ENCODE results near the gene HMGA1. TPM values are rescaled to one million over a fixed set of nuclear protein-coding genes. Genes with fewer than 3 reads are reported as not detected.
A peak's percentile ranks its signal among the peaks of the same experiment; 100 is the strongest.

HMGA1 gene
- total and polyA plus RNA-seq, 2 of the 13 experiments (the other 11 are each of a cell fraction or from before 2014, with no cell fraction given) = 117 to 145 TPM

DNA sequence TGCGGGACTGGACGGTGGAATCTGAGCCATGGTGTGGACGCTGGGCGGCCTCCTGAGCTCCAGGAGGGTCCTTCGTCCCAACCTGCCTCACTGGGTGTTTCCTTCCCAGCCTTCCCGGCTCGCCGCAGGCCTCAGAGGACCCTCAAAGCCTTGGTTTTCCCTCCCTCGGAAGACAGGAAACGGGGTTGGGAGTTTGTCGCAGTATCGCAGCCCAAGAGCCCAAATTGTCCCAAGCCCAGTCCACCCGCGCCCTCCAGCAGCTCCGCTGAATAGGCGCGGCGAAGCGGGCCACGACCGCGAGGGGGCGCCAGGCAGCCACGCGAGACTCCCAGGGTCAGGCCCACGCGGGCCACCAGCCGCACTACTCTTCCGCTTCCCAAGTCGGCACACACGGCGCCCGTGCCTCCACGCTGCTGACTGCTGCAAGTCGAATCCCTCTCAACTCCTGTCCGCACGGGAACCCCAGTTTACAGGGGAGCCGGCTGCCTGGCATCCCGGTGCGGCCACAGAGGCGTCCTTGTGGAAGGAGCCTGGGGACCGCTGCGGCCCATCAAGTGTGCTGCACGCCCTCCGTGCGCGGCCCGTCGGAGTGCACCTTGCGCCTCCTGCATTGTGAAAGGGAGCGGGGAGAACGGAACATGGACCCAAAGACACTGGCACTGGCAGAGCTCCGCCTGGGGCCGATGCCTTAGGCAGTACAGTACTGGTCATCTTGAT is 40.4 kb upstream of the HMGA1 start (continued):
- TF ChIP-seq KLF11 (CRISPR knock-in tag; IDR thresholded peaks at IDR 0.05) = no peak; the same call in 1 of the 2 replicates
- TF ChIP-seq, protein P1, sequence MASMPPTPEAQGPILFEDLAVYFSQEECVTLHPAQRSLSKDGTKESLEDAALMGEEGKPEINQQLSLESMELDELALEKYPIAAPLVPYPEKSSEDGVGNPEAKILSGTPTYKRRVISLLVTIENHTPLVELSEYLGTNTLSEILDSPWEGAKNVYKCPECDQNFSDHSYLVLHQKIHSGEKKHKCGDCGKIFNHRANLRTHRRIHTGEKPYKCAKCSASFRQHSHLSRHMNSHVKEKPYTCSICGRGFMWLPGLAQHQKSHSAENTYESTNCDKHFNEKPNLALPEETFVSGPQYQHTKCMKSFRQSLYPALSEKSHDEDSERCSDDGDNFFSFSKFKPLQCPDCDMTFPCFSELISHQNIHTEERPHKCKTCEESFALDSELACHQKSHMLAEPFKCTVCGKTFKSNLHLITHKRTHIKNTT (CRISPR knock-in tag; IDR thresholded peaks at IDR 0.05) = no peak
- TF ChIP-seq DR1 (CRISPR knock-in tag; IDR thresholded peaks at IDR 0.05) = peak; percentile 55; the same call in 1 of the 2 replicates
- TF ChIP-seq, protein P2, sequence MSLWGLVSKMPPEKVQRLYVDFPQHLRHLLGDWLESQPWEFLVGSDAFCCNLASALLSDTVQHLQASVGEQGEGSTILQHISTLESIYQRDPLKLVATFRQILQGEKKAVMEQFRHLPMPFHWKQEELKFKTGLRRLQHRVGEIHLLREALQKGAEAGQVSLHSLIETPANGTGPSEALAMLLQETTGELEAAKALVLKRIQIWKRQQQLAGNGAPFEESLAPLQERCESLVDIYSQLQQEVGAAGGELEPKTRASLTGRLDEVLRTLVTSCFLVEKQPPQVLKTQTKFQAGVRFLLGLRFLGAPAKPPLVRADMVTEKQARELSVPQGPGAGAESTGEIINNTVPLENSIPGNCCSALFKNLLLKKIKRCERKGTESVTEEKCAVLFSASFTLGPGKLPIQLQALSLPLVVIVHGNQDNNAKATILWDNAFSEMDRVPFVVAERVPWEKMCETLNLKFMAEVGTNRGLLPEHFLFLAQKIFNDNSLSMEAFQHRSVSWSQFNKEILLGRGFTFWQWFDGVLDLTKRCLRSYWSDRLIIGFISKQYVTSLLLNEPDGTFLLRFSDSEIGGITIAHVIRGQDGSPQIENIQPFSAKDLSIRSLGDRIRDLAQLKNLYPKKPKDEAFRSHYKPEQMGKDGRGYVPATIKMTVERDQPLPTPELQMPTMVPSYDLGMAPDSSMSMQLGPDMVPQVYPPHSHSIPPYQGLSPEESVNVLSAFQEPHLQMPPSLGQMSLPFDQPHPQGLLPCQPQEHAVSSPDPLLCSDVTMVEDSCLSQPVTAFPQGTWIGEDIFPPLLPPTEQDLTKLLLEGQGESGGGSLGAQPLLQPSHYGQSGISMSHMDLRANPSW (CRISPR knock-in tag; IDR thresholded peaks at IDR 0.05; ENCODE audit: borderline replicate concordance) = no peak
- TF ChIP-seq SAP130 (CRISPR knock-in tag; IDR thresholded peaks at IDR 0.05; ENCODE audit: low read depth) = no peak; the same call in 1 of the 2 replicates
- TF ChIP-seq ZNF446 (CRISPR knock-in tag; IDR thresholded peaks at IDR 0.05) = no peak
- TF ChIP-seq NR2F2 (IDR thresholded peaks at IDR 0.05; ENCODE audit: borderline replicate concordance, low read depth) = no peak
- TF ChIP-seq, protein P3, sequence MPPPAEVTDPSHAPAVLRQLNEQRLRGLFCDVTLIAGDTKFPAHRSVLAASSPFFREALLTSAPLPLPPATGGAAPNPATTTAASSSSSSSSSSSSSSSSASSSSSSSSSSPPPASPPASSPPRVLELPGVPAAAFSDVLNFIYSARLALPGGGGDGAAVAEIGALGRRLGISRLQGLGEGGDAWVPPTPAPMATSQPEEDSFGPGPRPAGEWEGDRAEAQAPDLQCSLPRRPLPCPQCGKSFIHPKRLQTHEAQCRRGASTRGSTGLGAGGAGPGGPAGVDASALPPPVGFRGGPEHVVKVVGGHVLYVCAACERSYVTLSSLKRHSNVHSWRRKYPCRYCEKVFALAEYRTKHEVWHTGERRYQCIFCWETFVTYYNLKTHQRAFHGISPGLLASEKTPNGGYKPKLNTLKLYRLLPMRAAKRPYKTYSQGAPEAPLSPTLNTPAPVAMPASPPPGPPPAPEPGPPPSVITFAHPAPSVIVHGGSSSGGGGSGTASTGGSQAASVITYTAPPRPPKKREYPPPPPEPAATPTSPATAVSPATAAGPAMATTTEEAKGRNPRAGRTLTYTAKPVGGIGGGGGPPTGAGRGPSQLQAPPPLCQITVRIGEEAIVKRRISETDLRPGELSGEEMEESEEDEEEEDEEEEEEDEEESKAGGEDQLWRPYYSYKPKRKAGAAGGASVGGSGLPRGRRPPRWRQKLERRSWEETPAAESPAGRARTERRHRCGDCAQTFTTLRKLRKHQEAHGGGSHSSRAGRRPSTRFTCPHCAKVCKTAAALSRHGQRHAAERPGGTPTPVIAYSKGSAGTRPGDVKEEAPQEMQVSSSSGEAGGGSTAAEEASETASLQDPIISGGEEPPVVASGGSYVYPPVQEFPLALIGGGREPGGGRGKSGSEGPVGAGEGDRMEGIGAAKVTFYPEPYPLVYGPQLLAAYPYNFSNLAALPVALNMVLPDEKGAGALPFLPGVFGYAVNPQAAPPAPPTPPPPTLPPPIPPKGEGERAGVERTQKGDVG (CRISPR knock-in tag; IDR thresholded peaks at IDR 0.05; ENCODE audit: borderline replicate concordance) = no peak; the same call in 1 of the 2 replicates
- TF ChIP-seq MEF2D (CRISPR knock-in tag; IDR thresholded peaks at IDR 0.05) = peak; percentile 75; the same call in 1 of the 2 replicates
- TF ChIP-seq CHD4 (IDR thresholded peaks at IDR 0.05; ENCODE audit: borderline replicate concordance, low read length) = no peak
- no peak for TF ChIP-seq ZNF652 (CRISPR knock-in tag; IDR thresholded peaks at IDR 0.05; ENCODE audit: borderline replicate concordance, low read depth)
- TF ChIP-seq ZNF326 (CRISPR knock-in tag; IDR thresholded peaks at IDR 0.05; ENCODE audit: borderline replicate concordance) = no peak
- TF ChIP-seq ZBTB8A (CRISPR knock-in tag; IDR thresholded peaks at IDR 0.05; ENCODE audit: borderline replicate concordance, low read depth) = no peak
- TF ChIP-seq ZNF354B (CRISPR knock-in tag; IDR thresholded peaks at IDR 0.05) = peak; percentile 82; the same call in 1 of the 2 replicates
- no peak for TF ChIP-seq ZNF180 (CRISPR knock-in tag; IDR thresholded peaks at IDR 0.05; ENCODE audit: borderline replicate concordance, low read depth)
- TF ChIP-seq, protein P4, sequence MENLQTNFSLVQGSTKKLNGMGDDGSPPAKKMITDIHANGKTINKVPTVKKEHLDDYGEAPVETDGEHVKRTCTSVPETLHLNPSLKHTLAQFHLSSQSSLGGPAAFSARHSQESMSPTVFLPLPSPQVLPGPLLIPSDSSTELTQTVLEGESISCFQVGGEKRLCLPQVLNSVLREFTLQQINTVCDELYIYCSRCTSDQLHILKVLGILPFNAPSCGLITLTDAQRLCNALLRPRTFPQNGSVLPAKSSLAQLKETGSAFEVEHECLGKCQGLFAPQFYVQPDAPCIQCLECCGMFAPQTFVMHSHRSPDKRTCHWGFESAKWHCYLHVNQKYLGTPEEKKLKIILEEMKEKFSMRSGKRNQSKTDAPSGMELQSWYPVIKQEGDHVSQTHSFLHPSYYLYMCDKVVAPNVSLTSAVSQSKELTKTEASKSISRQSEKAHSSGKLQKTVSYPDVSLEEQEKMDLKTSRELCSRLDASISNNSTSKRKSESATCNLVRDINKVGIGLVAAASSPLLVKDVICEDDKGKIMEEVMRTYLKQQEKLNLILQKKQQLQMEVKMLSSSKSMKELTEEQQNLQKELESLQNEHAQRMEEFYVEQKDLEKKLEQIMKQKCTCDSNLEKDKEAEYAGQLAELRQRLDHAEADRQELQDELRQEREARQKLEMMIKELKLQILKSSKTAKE (CRISPR knock-in tag; IDR thresholded peaks at IDR 0.05; ENCODE audit: borderline replicate concordance) = no peak
- TF ChIP-seq, protein P5, sequence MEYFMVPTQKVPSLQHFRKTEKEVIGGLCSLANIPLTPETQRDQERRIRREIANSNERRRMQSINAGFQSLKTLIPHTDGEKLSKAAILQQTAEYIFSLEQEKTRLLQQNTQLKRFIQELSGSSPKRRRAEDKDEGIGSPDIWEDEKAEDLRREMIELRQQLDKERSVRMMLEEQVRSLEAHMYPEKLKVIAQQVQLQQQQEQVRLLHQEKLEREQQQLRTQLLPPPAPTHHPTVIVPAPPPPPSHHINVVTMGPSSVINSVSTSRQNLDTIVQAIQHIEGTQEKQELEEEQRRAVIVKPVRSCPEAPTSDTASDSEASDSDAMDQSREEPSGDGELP (IDR thresholded peaks at IDR 0.05; ENCODE audit: borderline replicate concordance, low read depth) = peak; percentile 21; the same call in 1 of the 2 replicates
- TF ChIP-seq HIVEP1 (CRISPR knock-in tag; IDR thresholded peaks at IDR 0.05) = peak; percentile 73
- no peak for TF ChIP-seq ZNF7 (CRISPR knock-in tag; IDR thresholded peaks at IDR 0.05)

Measured in HepG2 (cell line).